HEK293T (cell line): Measurements from ENCODE around the gene NR2E1.

Source experiments
- BHLHE40 ChIP-seq: fragments of 450-650 bp; IDR thresholded peaks from 2 replicates; pipeline ENCODE4 v1.6.1; 2016; ENCODE audit warnings: mild to moderate bottlenecking, moderate library complexity, borderline replicate concordance
- ELF4 ChIP-seq: fragments of 450-650 bp; IDR thresholded peaks from 2 replicates; pipeline ENCODE4 v1.6.1; 2017; ENCODE audit warnings: antibody characterized with exemption
- FOXA1 ChIP-seq: fragments of 450-650 bp; IDR thresholded peaks from 2 replicates; pipeline ENCODE4 v1.6.1; 2016; ENCODE audit warnings: mild to moderate bottlenecking
- FOXK2 ChIP-seq: fragments of 450-650 bp; IDR thresholded peaks from 2 replicates; pipeline ENCODE4 v1.6.1; 2016; ENCODE audit warnings: mild to moderate bottlenecking
- FOXM1 ChIP-seq: fragments of 450-650 bp; IDR thresholded peaks from 2 replicates; pipeline ENCODE4 v1.6.1; 2017; ENCODE audit warnings: mild to moderate bottlenecking, borderline replicate concordance
- HDGF ChIP-seq: fragments of 450-650 bp; IDR thresholded peaks from 2 replicates; pipeline ENCODE4 v1.6.1; 2017; ENCODE audit warnings: antibody characterized with exemption, borderline replicate concordance
- PKNOX1 ChIP-seq: fragments of 450-650 bp; IDR thresholded peaks from 2 replicates; pipeline ENCODE4 v1.6.1; 2016
- SP1 ChIP-seq: fragments of 450-650 bp; IDR thresholded peaks from 2 replicates; pipeline ENCODE4 v1.6.1; 2017
- SUZ12 ChIP-seq: fragments of 450-650 bp; IDR thresholded peaks from 2 replicates; pipeline ENCODE4 v1.6.1; 2016; ENCODE audit warnings: mild to moderate bottlenecking

- TF ChIP-seq SUZ12 = no peak
- no peak for TF ChIP-seq PKNOX1
- no peak for TF ChIP-seq BHLHE40
- TF ChIP-seq HDGF = no peak
- no peak for TF ChIP-seq SP1
- no peak for TF ChIP-seq FOXM1
- TF ChIP-seq FOXK2 = no peak
- no peak for TF ChIP-seq ELF4
- TF ChIP-seq FOXA1 = no peak
Measured at GRCh38 chr6:108119769-108120141, 46.1 kb upstream of the NR2E1 start.
